ENCODE data around the gene MCRIP1.

MCRIP1 gene

DNA sequence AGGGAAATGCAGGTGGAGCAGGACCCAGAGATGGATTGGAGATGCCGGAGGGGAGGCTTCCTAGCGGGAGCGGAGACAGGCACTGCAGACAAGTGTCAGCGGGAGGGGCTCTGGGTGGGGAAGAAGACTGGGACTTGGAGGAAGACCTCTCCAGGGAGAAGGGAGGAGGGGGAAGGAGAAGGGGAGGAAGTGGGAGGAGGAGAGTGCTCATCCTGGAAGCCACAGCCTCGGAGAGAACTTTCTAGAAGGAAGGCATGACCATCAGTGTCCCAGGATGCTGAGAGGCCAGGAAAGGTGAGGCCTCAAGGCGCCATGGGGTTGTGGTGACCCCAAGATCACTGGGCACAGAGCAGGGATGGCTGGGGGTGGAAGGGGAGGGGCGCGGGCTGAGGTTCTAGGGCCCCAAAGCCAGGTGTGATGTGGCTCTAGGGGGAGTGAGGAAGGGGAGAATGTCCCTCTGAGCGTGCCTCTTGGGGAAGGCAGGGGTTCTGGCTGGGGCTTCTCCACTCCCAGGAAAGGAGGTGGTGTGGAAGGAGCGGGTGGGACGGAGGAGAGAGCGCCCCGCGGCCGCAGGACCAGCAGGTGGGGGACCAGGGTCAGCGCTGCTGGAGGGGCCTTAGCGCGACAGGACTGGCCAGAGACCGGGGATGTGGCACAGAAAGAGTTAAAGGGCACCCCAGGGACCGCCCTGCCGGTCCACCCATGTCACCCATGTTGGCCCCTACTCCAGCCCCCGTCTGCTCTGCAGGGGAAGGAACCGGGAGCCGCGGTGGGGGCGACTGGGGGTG, 30.0 kb downstream of the MCRIP1 start:
- DNase-seq: no peak

- DNase-seq: no peak
These were observed 30.9 kb downstream of the MCRIP1 start for GRCh38 chr17:81802048-81802758.

GRCh38 chr17:81801327-81801726, 31.8 kb downstream of the MCRIP1 start:
- DNase-seq: no peak

GRCh38 chr17:81794509-81794908, 38.6 kb downstream of the MCRIP1 start:
- no peak for DNase-seq

DNA sequence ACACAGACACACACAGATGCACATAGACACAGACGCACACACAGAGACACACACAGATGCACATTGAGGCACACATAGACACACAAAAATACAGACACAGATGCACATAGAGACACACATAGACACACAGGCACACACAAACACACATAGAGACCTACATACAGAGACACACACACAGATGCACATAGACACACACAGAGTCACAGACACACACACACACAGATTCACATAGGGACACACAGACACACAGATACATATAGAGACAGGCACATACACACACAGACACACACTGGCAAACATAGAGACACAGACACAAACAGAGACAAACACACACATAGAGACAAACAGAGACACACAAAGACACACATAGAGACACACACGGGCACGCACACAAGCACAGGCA, 39.0 kb downstream of the MCRIP1 start:
- DNase-seq: no peak

- no peak for DNase-seq
These were observed 40.1 kb downstream of the MCRIP1 start for GRCh38 chr17:81792675-81793615.

Measured in NCI-H2171 (cell line).